ENCODE results near the gene CLDN24. TPM values are rescaled to one million over a fixed set of nuclear protein-coding genes. Genes with fewer than 3 reads are reported as not detected.

Gene CLDN24
- total RNA-seq, 1 experiment from 2014 or later: not detected

DNA sequence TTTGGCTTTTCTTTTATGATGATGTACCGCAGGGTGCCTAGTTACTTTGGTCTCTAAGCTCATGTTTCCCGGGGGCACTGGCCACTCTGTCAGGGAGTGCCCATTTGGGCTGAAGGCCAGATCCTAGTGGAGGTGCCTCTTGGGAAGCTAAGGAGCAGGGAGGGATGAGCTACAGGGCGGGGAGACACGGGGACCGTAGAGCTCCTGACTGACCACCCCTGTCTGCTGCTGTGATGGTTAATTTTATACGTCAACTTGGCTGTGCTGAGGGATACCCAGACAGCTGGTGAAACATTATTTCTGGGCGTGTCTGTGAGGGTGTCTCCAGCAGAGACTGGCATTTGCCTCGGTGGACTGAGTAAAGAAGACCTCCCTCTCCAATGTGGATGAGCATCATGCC, 24.9 kb upstream of the CLDN24 start:
- Histone ChIP-seq H4K91ac (ENCODE audit: insufficient read length, low read depth, low read length) (no peak overlapping the region), H3K14ac (ENCODE audit: insufficient read depth, low read length) (no peak overlapping the region), H2BK20ac (ENCODE audit: low read depth, low read length, poor library complexity, severe bottlenecking) (no peak overlapping the region), H3K79me2 (ENCODE audit: insufficient read depth, low read length) (no peaks in the 10 kb centered on the region), H4K8ac (replicated peaks; ENCODE audit: insufficient read length, low read depth, low read length) (no peak overlapping the region), H3K79me1 (ENCODE audit: insufficient read depth, low read depth, low read length, poor library complexity, severe bottlenecking) (no peaks in the 10 kb centered on the region), H2BK120ac (ENCODE audit: low read depth, low read length, poor library complexity, severe bottlenecking) (no peak overlapping the region), H3K9ac (ENCODE audit: extremely low read depth, insufficient read length, low read length) (no peak overlapping the region), H2AFZ (ENCODE audit: low read length) (no peak overlapping the region), H4K20me1 (ENCODE audit: control insufficient read depth, insufficient read depth, insufficient read length) (no peaks in the 10 kb centered on the region), H2BK12ac (ENCODE audit: insufficient read length, low read depth, low read length) (no peak overlapping the region), H3K18ac (ENCODE audit: insufficient read length, low read depth, low read length) (no peak overlapping the region), H3T11ph (ENCODE audit: low read length) (no peak overlapping the region), H3K4me1 (ENCODE audit: insufficient read depth, low read length) (no peaks in the 10 kb centered on the region), H3K4me2 (ENCODE audit: insufficient read depth, insufficient read length, low read length) (no peak overlapping the region), H3K27me3 (ENCODE audit: insufficient read depth, low read length) (no peaks in the 10 kb centered on the region), H2AK5ac (ENCODE audit: insufficient read length, low read length) (no peak overlapping the region), H3K56ac (ENCODE audit: insufficient read length, low read depth, low read length) (no peak overlapping the region), H3K4ac (ENCODE audit: low read depth, low read length) (no peak overlapping the region), H4K5ac (ENCODE audit: insufficient read length, low read depth, low read length) (no peak overlapping the region), H3K23me2 (ENCODE audit: insufficient read length, low read depth, low read length, poor library complexity, severe bottlenecking) (no peaks in the 10 kb centered on the region), H3K27ac (ENCODE audit: insufficient read length, low read depth, low read length) (no peak overlapping the region), H2BK5ac (ENCODE audit: insufficient read length, low read length) (no peak overlapping the region), H2BK15ac (ENCODE audit: low read depth, low read length) (no peak overlapping the region), H3K9me3 (ENCODE audit: control insufficient read depth, low read depth, low read length) (no peaks in the 10 kb centered on the region), H3K23ac (ENCODE audit: insufficient read length, low read depth, low read length) (no peak overlapping the region)
- H3K9me3 Mint-ChIP-seq: no peaks in the 10 kb centered on the region
- H3K36me3 Mint-ChIP-seq (ENCODE audit: insufficient read depth in 1 of 3, low read depth in 3 of 3): 0 out of 7 replicates have a peak, but pooled peaks cover 0 to 1% (median 0%) of the 10 kb centered on the region in 3 experiments
- TF ChIP-seq, protein P1, sequence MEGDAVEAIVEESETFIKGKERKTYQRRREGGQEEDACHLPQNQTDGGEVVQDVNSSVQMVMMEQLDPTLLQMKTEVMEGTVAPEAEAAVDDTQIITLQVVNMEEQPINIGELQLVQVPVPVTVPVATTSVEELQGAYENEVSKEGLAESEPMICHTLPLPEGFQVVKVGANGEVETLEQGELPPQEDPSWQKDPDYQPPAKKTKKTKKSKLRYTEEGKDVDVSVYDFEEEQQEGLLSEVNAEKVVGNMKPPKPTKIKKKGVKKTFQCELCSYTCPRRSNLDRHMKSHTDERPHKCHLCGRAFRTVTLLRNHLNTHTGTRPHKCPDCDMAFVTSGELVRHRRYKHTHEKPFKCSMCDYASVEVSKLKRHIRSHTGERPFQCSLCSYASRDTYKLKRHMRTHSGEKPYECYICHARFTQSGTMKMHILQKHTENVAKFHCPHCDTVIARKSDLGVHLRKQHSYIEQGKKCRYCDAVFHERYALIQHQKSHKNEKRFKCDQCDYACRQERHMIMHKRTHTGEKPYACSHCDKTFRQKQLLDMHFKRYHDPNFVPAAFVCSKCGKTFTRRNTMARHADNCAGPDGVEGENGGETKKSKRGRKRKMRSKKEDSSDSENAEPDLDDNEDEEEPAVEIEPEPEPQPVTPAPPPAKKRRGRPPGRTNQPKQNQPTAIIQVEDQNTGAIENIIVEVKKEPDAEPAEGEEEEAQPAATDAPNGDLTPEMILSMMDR (conservative IDR thresholded peaks at IDR 0.05): no peak
- no peaks in the 10 kb centered on the region; the same call in 1 of the 2 replicates for H3K27me3 Mint-ChIP-seq (ENCODE audit: low read depth)
- H3K4me1 Mint-ChIP-seq: no peaks in the 10 kb centered on the region
- H3K27ac Mint-ChIP-seq: no peak overlapping the region; a peak in 1 of 7 replicates
- no peak overlapping the region for H3K4me3 Mint-ChIP-seq
- no CpG with 5 or more reads among the region's 8 CpGs for WGBS (ENCODE audit: extremely low coverage, insufficient read length, low lambda C conversion rate)
- DNase-seq: no peak
